ENCODE measurements around the gene HIGD1B. TPM values are rescaled to one million over a fixed set of nuclear protein-coding genes. Genes with fewer than 3 reads are reported as not detected.
A peak's percentile ranks its signal among the peaks of the same experiment; 100 is the strongest.
"Not testable (repeated sequence)": the region's sequence is repeated elsewhere in the genome, so short reads cannot be mapped to it uniquely, and the experiment has no call there.

Gene HIGD1B
- total and polyA plus RNA-seq, 12 donors: 0.50 to 7.1 (median 1.8) TPM; not detected in 8

DNA sequence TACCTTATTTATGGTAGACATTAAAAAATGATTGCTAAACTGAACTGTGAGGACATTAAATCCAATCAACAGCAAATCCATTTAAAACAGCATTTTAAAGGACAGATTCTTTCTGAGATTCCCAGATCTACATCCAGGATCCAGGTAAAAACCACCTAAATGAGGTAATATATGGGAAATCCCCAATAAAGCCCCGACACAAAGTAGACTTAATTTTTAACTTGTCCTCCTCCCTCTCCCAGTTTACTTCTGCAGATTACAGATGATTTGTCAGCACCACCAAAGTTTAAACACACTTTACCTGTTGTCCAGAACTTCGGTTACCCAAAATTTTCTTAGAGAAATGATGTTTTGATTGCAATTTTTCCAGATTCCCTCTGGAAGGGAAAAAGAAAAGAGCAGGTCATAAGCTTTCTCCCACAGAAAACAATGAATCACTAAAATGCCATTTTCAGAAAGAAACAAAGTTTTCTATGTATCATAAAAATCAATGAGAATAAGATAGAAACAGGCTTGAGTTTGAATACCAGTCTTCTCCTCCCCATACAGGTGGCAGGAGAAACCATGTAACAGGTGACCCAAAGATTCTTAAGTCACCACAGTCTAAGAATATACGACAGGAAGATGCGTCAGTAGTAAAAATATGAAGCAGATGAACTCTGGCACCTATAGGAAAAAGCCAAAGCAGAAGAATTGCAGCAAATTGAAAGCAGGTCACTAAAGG lies 40.4 kb upstream of the HIGD1B start:
- H3K4me3 ChIP-seq: no peak overlapping the region
- no peaks in the 10 kb centered on the region for H3K9me3 ChIP-seq (replicated peaks in 1 of 3)
- TF ChIP-seq, protein P1, sequence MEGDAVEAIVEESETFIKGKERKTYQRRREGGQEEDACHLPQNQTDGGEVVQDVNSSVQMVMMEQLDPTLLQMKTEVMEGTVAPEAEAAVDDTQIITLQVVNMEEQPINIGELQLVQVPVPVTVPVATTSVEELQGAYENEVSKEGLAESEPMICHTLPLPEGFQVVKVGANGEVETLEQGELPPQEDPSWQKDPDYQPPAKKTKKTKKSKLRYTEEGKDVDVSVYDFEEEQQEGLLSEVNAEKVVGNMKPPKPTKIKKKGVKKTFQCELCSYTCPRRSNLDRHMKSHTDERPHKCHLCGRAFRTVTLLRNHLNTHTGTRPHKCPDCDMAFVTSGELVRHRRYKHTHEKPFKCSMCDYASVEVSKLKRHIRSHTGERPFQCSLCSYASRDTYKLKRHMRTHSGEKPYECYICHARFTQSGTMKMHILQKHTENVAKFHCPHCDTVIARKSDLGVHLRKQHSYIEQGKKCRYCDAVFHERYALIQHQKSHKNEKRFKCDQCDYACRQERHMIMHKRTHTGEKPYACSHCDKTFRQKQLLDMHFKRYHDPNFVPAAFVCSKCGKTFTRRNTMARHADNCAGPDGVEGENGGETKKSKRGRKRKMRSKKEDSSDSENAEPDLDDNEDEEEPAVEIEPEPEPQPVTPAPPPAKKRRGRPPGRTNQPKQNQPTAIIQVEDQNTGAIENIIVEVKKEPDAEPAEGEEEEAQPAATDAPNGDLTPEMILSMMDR (IDR thresholded peaks at IDR 0.05): no peak
- TF ChIP-seq POLR2A (IDR thresholded peaks at IDR 0.05): no peak
- H3K27ac ChIP-seq: no peak overlapping the region
- 87 to 94% (median 90%) methylated on average over 4 of the region's 4 CpGs for WGBS, 4 donors
- H3K27me3 ChIP-seq: peaks cover 4% of the 10 kb centered on the region
- no peaks in the 10 kb centered on the region for H3K4me1 ChIP-seq (replicated peaks in 1 of 2)
- intact Hi-C loops (cut with DNase I): no loop called here
- H3K36me3 ChIP-seq (replicated peaks in 1 of 2): no peaks in the 10 kb centered on the region
- no peak for DNase-seq

DNA sequence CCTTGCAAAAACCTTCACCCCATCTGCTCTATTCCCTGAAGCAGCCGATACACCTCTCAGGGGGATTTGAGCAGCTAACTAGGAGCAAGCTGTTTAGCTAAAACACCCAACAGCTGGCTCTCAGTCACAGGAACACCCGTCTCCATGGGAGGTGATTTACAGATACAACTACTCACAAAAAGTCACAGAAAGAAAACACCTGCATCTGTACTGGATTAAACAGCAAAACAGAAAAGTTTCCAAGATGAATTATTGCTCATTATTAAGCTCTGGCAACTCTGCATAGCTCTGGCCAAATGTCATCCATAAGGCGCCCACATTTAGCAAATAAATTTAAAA lies 39.9 kb upstream of the HIGD1B start:
- no peaks in the 10 kb centered on the region for H3K36me3 ChIP-seq (replicated peaks in 1 of 2)
- no peak overlapping the region for H3K4me3 ChIP-seq
- H3K4me1 ChIP-seq (replicated peaks in 1 of 2): no peaks in the 10 kb centered on the region
- DNase-seq: peak in 1 of 7 donors; percentile 24
- H3K27me3 ChIP-seq: peaks cover 4% of the 10 kb centered on the region
- H3K9me3 ChIP-seq (replicated peaks in 1 of 3): no peaks in the 10 kb centered on the region
- WGBS, 4 donors: 72 to 79% (median 76%) methylated on average over 3 of the region's 3 CpGs
- TF ChIP-seq, protein P1 (IDR thresholded peaks at IDR 0.05): no peak
- no peak for TF ChIP-seq POLR2A (IDR thresholded peaks at IDR 0.05)
- H3K27ac ChIP-seq: no peak overlapping the region
- intact Hi-C loops (cut with DNase I): no loop called here

DNA sequence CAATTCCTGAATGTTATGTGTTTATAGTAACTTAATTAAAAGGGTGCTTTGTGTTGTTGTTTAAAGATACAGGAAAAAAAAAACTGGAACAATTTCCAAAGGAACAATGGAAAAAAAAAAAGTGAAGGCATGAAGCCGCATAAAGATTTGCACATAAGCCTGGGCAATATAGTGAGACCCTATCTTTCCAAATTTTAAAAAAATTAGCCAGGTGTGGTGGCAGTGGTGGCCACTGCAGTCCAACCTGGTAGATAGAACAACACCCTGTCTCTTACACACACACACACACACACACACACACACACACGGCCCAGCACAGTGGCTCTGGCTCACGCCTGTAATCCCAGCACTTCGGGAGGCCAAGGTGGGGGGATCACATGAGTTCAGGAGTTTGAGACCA lies 39.5 kb upstream of the HIGD1B start:
- intact Hi-C loops (cut with DNase I): no loop called here
- no peak overlapping the region for H3K4me3 ChIP-seq
- DNase-seq: no peak
- H3K27ac ChIP-seq: no peak overlapping the region
- 63 to 88% (median 84%) methylated on average over 2 to 4 of the region's 4 CpGs for WGBS, 4 donors
- no peaks in the 10 kb centered on the region for H3K9me3 ChIP-seq (replicated peaks in 1 of 3)
- peaks cover 4% of the 10 kb centered on the region for H3K27me3 ChIP-seq
- no peaks in the 10 kb centered on the region for H3K4me1 ChIP-seq (replicated peaks in 1 of 2)
- no peak for TF ChIP-seq POLR2A (IDR thresholded peaks at IDR 0.05)
- TF ChIP-seq, protein P1 (IDR thresholded peaks at IDR 0.05): no peak
- no peaks in the 10 kb centered on the region for H3K36me3 ChIP-seq (replicated peaks in 1 of 2)

DNA sequence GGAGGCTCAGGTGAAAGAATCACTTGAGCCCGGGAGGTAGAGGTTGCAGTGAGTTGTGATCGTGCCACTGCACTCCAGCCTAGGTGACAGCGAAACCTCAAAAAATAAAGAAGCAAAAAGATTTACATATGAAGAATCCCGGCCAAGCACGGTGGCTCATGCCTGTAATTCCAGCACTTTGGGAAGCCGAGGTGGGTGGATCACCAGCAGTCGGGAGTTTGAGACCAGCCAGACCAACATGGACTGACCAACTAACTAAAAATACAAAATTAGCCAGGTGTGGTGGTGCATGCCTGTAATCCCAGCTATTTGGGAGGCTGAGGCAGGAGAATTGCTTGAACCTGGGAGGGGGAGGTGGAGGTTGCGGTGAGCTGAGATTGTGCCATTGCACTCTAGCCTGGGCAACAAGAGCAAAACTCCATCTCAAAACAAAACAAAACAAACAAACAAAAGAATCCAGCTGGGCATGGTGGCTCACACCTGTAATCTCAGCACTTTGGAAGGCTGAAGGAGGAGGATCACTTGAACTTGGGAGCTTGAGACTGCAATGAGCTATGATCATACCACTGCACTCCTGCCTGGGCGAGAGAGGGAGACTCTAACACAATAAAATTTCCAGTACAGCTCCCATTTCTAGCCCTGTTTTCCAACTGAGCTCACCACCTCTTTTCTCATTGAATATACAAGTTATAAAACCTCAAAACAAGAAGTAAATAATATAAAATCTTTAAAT lies 38.9 kb upstream of the HIGD1B start:
- H3K4me3 ChIP-seq; H3K36me3 ChIP-seq (replicated peaks in 1 of 2); intact Hi-C loops (cut with DNase I); H3K27me3 ChIP-seq; H3K27ac ChIP-seq; H3K9me3 ChIP-seq (replicated peaks in 1 of 3); H3K4me1 ChIP-seq (replicated peaks in 1 of 2): not testable (repeated sequence)
- WGBS, 4 donors: 94 to 97% (median 94%) methylated on average over 9 of the region's 9 CpGs
- DNase-seq: peak in 1 of 7 donors; percentile 5

All from adrenal gland (tissue), 12 donors.